Transverse colon (tissue), 4 donors: ENCODE data around the gene COPZ1. TPM values are rescaled to one million over a fixed set of nuclear protein-coding genes. Genes with fewer than 3 reads are reported as not detected.

Source experiments
- DNase-seq: peaks from one replicate; pipeline ENCODE4 v3.0.0-alpha.2; 2019
- H3K27ac ChIP-seq, 4 donors: fragments of 200-600 bp; sonication (generic); 2 replicates each; pipeline ENCODE4 v1.5.1; 2016 to 2018; ENCODE audit warnings: inconsistent platforms in 4 of 4
- H3K27me3 ChIP-seq: fragments of 200-600 bp; sonication (generic); 2 replicates; pipeline ENCODE4 v1.5.1; 2017; ENCODE audit warnings: inconsistent platforms
- H3K36me3 ChIP-seq, 4 donors: fragments of 200-600 bp; sonication (generic); 2 replicates each; pipeline ENCODE4 v1.5.1; 2017 to 2019; ENCODE audit warnings: inconsistent platforms in 4 of 4
- H3K4me1 ChIP-seq, 4 donors: fragments of 200-600 bp; sonication (generic); 2 replicates each; pipeline ENCODE4 v1.5.1; 2017 to 2020; ENCODE audit warnings: inconsistent platforms in 4 of 4
- H3K4me3 ChIP-seq, 4 donors: fragments of 200-600 bp; sonication (generic); 1 replicate in 1 of 4; 2 replicates in 3 of 4; pipeline versions ENCODE4 v1.5.1 to v1.6.1; 2017 to 2019; ENCODE audit warnings: inconsistent platforms in 4 of 4
- H3K9me3 ChIP-seq, 2 donors: fragments of 200-600 bp; sonication (generic); 2 replicates each; pipeline ENCODE4 v1.5.1; 2017 to 2019; ENCODE audit warnings: inconsistent platforms in 2 of 2
- EP300 ChIP-seq: sonication (generic); formaldehyde crosslinking; IDR thresholded peaks from one replicate; pipeline ENCODE4 v1.6.1; 2017; ENCODE audit warnings: antibody characterized with exemption, low read depth
- POLR2A ChIP-seq: fragments of 450-650 bp; IDR thresholded peaks from one replicate; pipeline ENCODE4 v1.6.1; 2016; ENCODE audit warnings: antibody characterized with exemption, mild to moderate bottlenecking, moderate library complexity
- POLR2AphosphoS5 ChIP-seq, 3 donors: sonication (generic); formaldehyde crosslinking; IDR thresholded peaks; one replicate each; pipeline ENCODE4 v1.6.1; 2016; ENCODE audit warnings: antibody characterized with exemption in 3 of 3
- WGBS, 2 donors: methylation state at CpG; one replicate each; pipeline ENCODE4 v1.1.5; 2018; ENCODE audit warnings: low coverage in 1 of 2; 5-methylcytosine and 5-hydroxymethylcytosine counted together
- in situ Hi-C, 4 donors: fragments of 200-750 bp; cut with MboI; loops; one replicate each; pipeline versions ENCODE4 v1.15.0 to v1.15.1; 2017; ENCODE audit warnings: low sequenced_read_pairs in 3 of 4, low pct_ligation_motif_present in 1 of 4, low pct_unique_long_range_greater_than_20kb in 1 of 4
- intact Hi-C: fragments of 100-400 bp; cut with DNase I; formaldehyde crosslinking; loops from one replicate; pipeline ENCODE4 v1.15.1; 2023; ENCODE audit warnings: low total_unique reads
- total RNA-seq, 4 donors: library from RNA; depleted of rRNA; stranded (reverse); fragments of >200 nt; gene quantifications; one replicate each; pipeline ENCODE4 v1.1.0, GENCODE V29; 2016
- TF ChIP-seq, protein P1 (sequence below), 5 experiments: fragments of 200-600 bp in 3 of 5; fragments of 450-650 bp in 2 of 5; sonication (generic) in 3 of 5; IDR thresholded peaks; 1 replicate in 2 of 5; 2 replicates in 3 of 5; pipeline ENCODE4 v1.5.1; 2016 to 2017; ENCODE audit warnings: antibody characterized with exemption in 5 of 5, inconsistent platforms in 3 of 5, mild to moderate bottlenecking in 2 of 5, moderate library complexity in 1 of 5

The COPZ1 gene
- total RNA-seq, 4 donors from 2014 or later, result 25.8 to 79.6 (median 63.6) TPM

DNA sequence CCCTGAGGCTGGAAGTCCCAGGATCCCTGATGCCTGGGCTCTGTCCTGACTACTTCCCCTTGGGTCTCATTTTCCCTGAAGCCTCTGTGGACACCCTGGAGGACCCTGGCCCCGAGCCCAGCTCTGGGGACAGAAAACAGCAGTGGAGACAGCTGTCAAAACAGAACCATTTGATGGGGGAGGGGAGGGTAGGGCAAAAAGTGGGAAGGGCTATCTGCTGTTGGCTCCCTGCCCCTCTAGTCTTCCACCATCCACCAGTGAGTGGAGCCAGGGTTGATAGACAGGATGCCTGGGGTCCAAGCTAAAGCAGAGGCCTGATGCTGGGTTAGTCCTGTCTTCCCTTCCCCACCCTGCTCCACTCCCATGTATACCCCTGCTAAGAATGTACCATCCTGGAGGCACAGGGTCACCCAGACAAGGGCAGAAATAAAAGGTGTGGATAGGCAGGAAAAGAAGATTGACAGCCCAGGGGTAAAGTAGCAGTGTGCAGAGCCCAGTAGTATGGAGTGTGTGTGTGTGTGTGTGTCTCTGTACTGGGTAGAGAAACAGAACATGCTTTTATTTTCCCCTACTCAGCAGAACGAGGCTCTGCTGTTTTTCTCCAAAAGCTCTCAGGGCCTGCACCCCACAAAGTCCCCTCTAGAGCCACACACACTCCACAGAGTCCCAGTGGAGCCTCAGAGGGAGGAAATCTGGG lies 49.8 kb downstream of the COPZ1 start:
- Histone ChIP-seq H3K4me3 (no peak overlapping the region), H3K27ac (peak overlapping the region; percentile 30 to 37 (median 33)), H3K36me3 (no peaks in the 10 kb centered on the region), H3K4me1 (peaks cover 4 to 48% (median 27%) of the 10 kb centered on the region in 4 donors), H3K27me3 (peaks cover 5% of the 10 kb centered on the region), H3K9me3 (no peaks in the 10 kb centered on the region)
- 33 to 41% methylated on average over 1 to 2 of the region's 2 CpGs for WGBS, 2 donors
- no peak for TF ChIP-seq POLR2AphosphoS5 (IDR thresholded peaks at IDR 0.05)
- TF ChIP-seq, protein P1, sequence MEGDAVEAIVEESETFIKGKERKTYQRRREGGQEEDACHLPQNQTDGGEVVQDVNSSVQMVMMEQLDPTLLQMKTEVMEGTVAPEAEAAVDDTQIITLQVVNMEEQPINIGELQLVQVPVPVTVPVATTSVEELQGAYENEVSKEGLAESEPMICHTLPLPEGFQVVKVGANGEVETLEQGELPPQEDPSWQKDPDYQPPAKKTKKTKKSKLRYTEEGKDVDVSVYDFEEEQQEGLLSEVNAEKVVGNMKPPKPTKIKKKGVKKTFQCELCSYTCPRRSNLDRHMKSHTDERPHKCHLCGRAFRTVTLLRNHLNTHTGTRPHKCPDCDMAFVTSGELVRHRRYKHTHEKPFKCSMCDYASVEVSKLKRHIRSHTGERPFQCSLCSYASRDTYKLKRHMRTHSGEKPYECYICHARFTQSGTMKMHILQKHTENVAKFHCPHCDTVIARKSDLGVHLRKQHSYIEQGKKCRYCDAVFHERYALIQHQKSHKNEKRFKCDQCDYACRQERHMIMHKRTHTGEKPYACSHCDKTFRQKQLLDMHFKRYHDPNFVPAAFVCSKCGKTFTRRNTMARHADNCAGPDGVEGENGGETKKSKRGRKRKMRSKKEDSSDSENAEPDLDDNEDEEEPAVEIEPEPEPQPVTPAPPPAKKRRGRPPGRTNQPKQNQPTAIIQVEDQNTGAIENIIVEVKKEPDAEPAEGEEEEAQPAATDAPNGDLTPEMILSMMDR (IDR thresholded peaks at IDR 0.05), result no peak
- TF ChIP-seq EP300, result no peak
- TF ChIP-seq POLR2A, result no peak
- no peak for DNase-seq
- in situ Hi-C loops (no loop called here), intact Hi-C loops (no loop called here)

DNA sequence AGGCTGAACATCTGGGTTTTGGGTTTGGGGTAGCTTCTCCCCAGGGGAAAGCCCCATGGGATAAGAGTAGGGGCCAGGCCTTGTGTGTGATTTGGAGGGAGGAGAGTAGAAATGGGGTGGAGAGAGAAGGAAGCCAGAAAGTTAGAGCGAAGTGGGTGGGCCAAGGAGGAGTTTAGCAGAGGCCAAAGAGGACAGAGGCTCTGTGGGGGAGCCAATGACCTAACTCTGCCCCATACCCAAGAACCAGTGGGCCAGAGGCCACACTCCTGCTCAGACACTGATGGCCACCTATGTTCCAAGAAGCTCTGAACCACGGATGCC lies 50.3 kb downstream of the COPZ1 start:
- H3K9me3 ChIP-seq, result no peaks in the 10 kb centered on the region
- no peak for DNase-seq
- intact Hi-C loops, result no loop called here
- no peaks in the 10 kb centered on the region for H3K36me3 ChIP-seq
- TF ChIP-seq EP300, result no peak
- no peak for TF ChIP-seq POLR2AphosphoS5 (IDR thresholded peaks at IDR 0.05)
- TF ChIP-seq, protein P1 (IDR thresholded peaks at IDR 0.05), result no peak
- TF ChIP-seq POLR2A, result no peak
- H3K27me3 ChIP-seq, result peaks cover 5% of the 10 kb centered on the region
- 62 to 66% methylated on average over 2 of the region's 2 CpGs for WGBS, 2 donors
- in situ Hi-C loops, result no loop called here
- no peak overlapping the region for H3K4me3 ChIP-seq
- peak overlapping the region in 3 of 4 donors; percentile 33 to 37 (median 33) for H3K27ac ChIP-seq
- peaks cover 4 to 43% (median 22%) of the 10 kb centered on the region in 4 donors for H3K4me1 ChIP-seq

DNA sequence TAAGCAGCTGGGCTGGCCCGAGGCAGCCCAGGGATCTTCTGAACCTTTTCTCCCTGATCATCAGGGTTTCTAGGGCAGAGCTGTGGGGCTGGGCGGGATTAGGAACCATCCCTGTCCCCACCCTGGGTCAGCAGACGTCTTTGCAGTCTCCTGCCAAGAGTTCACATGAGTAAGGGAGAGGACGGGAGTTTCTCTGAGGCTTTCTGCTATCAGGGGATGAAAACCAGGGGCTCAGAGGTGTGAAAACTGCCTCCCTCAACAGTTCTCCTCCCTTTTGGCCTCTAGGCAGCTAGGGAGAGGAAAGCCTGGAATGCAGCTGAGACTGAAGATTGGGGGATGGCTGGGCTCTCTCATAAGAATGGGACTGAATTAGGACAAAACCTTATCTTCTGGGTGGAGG lies 51.7 kb downstream of the COPZ1 start:
- TF ChIP-seq POLR2AphosphoS5 (IDR thresholded peaks at IDR 0.05), result no peak
- Histone ChIP-seq H3K9me3 (no peaks in the 10 kb centered on the region), H3K36me3 (no peaks in the 10 kb centered on the region), H3K27ac (peak overlapping the region; percentile 4 to 51 (median 27)), H3K27me3 (peaks cover 5% of the 10 kb centered on the region), H3K4me3 (no peak overlapping the region), H3K4me1 (peaks cover 4 to 33% (median 17%) of the 10 kb centered on the region in 4 donors)
- in situ Hi-C loops, result no loop called here
- intact Hi-C loops, result no loop called here
- DNase-seq, result no peak
- 68% methylated on average over 4 of the region's 4 CpGs; no CpG with 5 or more reads in 1 of the 2 donors for WGBS, 2 donors

DNA sequence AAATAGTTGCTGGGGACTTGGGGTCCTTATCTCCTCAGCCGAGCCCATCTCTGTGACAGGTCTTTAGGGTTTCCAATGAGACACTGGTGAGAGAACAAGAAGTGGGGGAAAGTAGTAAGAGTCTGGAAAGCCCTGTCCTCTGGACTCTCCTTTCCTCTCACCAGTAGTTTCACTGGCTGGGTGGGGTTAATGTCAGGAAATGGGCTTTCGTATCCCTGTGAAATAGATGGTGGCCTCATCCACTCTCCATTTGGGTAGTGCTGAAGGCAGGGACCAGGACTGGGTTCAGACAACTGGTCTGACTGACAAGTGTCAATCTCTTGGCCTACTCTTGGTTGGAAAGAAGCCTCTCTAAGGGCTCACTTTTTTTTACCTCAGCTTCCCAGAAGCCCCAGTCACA lies 52.1 kb downstream of the COPZ1 start:
- intact Hi-C loops (no loop called here), in situ Hi-C loops (no loop called here)
- peaks cover 5% of the 10 kb centered on the region for H3K27me3 ChIP-seq
- WGBS, 2 donors, result 83% methylated on average over 2 of the region's 2 CpGs; no CpG with 5 or more reads in 1 of the 2 donors
- peak overlapping the region; percentile 4 to 51 (median 27) for H3K27ac ChIP-seq
- no peak for DNase-seq
- H3K4me1 ChIP-seq, result peaks cover 4 to 30% (median 17%) of the 10 kb centered on the region in 4 donors
- TF ChIP-seq, protein P1 (IDR thresholded peaks at IDR 0.05), result no peak
- TF ChIP-seq EP300 (no peak), POLR2A (no peak), POLR2AphosphoS5 (IDR thresholded peaks at IDR 0.05) (no peak)
- H3K36me3 ChIP-seq, result no peaks in the 10 kb centered on the region
- no peaks in the 10 kb centered on the region for H3K9me3 ChIP-seq
- no peak overlapping the region for H3K4me3 ChIP-seq
